DMS 273 (cell line): Measurements from ENCODE around the gene NDOR1.

ENCODE experiments used
- DNase-seq: peaks from one replicate; lab custom pipeline; 2025; ENCODE audit not compliant: unreplicated experiment; lab: John Stamatoyannopoulos, UW

The NDOR1 gene

DNA sequence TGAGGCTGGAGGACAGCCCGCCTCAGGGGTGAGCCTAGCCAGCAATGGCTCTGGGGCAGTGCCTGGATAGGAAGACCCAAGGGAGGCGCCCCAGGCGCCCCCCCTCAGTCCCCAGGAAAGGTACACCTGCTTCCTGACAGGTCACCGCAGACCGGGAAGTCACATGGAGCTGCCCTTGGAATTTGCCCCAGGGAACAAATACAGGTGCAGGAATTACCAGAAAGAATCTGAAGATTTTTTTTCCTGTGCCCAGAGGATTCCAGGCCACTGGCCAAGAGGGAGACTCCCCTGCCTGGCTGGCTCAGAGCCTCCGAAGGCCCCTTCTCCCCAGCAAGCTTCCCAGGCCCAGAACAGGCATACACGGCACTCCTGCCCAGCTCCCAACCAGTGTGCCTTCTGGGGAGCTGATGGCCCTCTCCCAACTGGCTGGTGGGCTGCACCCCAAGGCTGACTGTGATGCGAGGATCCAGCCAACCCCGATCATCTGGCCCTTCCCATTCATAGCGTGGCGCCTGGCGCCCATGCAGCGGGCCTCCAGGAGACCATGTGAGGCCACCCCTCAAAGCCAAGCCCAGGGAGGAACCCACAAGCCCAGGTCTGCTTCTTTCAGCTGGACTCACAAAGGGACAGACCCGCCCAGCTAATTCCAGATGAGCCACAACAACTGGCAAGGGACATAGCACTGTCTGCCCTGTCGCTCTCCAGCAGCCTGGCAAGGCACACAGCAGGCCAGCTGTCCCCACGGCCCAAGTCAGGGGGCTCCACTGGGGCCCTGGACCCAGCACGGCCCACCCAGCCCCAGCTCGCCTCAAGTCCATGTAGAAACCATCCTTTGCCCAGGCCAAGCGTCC is 7.2 kb upstream of the NDOR1 start:
- no peak for DNase-seq

DNA sequence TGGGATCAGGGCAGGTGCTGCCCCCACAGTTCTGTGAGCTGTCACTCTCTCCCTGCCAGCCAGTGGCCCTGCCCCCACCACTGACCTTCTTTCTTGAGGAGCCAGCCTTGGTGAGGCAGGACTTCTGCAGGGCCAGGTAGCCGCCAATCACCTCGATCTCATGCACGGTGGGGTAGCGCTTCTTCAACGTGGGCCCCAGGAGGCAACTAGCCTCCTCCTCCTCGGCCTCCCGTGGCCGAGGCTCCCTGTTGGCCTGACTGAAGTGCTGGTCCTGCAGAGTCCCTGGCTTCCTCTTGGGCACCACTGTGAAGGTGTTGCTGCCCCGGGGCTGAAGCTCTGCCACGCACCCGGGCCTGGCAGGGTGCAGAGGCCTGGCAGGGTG is 6.6 kb upstream of the NDOR1 start:
- no peak for DNase-seq

DNA sequence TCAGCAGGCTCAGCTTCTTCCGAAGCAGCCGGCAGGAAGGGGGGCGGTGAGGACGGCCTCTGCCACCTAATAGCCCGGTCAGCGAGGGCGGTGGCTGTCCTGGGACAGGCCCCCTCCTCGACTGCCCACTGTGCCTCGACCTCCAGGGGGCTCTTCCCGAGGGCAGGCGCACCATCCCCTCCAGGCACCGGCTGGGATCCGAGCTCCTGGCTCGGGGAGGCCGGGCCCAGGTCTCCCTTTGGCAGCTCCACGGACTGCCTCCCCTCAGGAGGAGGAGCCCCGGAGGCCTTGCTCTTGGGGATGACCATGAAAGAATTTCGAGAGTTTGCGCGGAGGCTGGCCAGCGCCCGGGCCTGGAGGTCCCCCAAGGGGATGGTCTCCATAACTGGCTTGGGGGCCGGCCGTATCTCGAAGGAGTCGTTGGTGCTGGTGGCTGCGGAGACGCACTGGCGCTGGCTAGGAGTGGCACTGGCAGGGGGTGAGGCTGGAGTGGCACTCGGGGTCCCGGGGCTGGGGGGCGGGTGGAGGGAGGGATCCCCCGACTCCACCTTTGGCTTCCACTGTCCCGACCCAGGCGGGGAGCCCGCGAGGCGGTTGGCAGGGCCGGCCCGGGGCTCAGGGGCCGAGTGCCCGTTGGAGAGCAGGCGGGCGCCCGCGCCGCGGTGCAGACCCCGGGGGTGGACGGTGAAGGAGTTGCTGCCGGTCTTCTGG is 5.9 kb upstream of the NDOR1 start:
- no peak for DNase-seq

DNA sequence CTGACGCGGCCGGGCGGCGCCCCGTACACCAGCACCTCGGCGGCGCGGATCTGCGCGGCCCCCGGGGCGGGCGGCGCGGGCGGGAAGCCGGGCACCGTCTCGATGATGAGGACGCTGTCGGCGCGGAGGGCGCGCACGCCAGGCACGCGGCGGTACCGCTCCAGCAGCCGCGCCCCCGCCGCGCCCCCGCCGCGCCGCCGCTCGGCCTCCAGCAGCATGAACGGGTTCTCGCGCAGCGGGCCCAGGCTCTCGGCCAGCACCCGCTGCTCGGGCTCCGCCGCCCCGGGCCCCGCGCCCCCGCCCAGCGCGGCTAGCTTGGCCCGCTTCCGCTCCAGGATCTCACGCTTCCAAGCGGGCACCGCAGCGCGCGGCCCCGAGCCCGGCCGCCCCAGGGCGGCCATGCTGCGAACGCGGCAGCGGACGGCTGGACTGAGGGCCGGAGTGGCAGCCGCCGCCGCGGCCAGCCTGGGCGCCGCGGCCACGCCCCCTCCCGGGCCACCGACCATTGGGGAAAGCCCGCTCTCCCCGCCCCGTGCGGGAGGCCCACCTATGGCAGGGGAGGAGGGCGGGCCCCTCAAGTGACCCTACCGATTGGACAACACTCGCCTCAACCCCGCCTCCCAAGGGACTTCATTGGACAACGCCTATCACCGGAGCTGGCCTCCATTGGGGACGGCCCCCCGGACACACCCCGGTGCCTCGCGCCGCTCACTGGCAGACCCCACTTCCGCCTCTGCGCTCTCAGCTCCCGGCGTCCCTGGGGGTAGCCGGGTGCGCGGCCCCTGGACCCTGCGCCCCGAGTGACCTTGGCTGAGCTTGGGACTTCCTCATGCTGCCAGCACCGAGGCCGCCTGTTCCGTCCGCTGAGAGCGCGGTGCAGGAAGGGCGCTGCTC is 4.9 kb upstream of the NDOR1 start, which contains the start of gene TPRN:
Gene TPRN, minus strand, starts transcription at position 431 of the 894 bp plus-strand sequence. Its CDS starts 30 bp downstream, at position 401.
- peak; percentile 99 for DNase-seq

DNA sequence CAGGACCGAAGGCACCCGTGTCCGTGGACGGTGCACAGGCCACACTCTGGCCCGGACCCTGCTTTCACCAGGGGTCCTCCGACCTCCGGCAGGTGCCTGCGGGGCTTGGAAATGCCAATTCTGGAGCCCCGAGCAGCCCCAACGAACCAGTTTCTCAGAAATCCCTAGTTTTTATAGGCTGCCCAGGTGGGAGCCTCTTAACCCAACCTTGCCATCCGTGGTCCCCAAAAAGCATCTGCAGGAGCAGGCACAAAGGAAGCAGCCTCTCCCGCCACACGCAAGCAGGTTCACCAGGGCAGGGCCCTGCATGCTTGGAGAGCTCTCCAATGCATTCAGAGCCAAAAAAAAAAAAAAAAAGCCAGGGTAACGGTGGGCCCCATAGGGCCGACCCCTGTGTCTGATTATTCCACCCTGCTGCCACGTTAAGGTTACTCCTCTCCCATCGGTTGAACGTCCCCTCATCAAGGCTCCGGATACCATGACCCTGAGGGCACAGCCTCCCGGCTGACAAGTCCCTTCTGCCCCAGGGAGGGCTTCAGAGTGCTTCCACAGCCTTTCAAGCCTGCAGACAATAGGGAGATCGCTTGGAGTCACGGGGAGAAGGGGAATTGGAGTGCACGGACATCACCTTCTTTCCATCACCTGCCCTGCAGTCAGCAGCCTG is 4.2 kb upstream of the NDOR1 start:
- DNase-seq: no peak

DNA sequence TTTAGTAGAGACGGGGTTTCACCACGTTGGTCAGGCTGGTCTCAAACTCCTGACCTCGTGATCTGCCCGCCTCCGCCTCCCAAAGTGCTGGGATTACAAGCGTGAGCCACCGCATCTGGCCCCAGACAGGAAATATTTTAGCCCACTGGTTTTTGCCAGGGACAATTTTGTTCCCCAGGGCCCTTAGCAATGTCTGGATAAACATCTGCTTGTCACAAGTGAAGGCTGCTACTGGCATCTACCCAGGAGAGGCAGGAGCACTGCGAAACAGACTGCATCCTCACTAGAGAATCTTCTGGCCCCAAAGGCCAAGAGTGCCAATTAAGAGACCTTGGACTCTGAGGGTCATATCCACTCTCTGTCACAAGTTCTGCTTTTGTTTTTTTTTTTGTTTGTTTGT is 2.5 kb upstream of the NDOR1 start:
- no peak for DNase-seq

DNA sequence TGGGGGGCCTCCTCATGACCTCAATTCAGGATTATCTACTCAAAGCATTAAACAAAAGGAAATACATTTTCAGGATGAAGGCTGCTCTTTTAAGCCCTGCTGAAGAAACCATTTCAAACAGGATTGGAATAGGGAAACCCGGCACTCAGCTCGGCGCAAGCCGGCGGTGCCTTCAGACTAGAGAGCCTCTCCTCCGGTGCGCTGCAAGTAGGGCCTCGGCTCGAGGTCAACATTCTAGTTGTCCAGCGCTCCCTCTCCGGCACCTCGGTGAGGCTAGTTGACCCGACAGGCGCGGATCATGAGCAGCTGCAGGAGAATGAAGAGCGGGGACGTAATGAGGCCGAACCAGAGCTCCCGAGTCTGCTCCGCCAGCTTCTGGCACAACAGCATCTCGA is 772 bp upstream of the NDOR1 start:
- DNase-seq: no peak

DNA sequence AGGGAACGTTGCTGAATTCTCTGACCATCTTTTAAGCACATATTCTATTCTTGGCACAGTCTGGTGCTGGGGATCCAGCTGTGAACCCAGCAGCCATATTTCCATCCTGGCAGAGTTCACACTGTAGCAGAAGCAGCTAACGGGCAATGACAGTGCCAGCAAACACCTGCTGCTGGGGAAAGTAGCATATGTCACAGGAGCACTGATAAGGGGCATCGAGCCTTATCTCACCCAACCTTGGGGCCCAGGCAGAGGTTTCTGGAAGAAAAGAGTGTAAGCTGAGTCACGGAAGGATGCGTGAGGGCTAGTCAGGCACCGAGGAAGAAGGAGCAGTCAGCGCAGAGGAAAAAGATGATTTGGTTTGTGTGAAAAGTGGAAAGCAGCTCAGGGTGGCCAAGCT is 1.1 kb downstream of the NDOR1 start:
- DNase-seq: no peak

DNA sequence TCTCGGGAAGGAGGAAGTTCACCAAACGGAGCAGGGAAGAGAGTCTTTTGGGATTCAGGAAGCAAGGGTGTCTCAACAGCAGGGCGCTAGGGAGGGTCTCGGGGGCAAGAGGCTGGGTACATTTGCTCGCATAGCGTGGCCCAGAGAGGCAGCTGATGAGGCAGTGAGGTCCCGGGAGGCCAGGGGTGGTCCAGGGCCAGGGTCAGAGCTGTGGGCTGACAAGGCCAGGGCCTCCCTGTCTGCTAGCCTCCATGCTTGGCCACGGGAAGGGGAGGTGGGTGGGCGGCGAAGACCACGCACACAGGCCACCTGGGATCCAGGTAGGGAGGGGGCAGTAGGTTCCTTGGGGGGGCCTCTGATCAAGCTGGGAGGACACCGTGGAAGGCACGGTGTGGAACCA is 6.0 kb downstream of the NDOR1 start:
- no peak for DNase-seq

DNA sequence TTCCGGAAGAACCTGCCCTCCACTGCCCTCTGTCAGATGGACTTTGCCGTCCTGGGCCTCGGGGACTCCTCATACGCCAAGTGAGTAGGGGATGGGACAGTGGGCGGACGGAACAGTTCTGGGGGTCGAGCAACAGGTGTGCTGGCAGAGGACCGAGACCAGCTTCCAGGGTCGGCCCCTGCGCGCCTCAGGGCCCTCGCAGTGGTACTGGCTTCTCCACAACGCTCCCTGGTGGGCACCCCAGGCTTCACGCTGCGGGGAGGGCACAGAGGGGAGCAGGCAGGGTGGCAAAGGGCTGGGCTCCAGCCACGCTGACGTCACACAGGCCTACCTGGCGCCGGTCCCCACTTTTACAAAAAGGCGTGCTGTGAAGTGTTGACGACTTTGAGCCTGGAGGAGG is 7.0 kb downstream of the NDOR1 start:
- DNase-seq: peak; percentile 40

DNA sequence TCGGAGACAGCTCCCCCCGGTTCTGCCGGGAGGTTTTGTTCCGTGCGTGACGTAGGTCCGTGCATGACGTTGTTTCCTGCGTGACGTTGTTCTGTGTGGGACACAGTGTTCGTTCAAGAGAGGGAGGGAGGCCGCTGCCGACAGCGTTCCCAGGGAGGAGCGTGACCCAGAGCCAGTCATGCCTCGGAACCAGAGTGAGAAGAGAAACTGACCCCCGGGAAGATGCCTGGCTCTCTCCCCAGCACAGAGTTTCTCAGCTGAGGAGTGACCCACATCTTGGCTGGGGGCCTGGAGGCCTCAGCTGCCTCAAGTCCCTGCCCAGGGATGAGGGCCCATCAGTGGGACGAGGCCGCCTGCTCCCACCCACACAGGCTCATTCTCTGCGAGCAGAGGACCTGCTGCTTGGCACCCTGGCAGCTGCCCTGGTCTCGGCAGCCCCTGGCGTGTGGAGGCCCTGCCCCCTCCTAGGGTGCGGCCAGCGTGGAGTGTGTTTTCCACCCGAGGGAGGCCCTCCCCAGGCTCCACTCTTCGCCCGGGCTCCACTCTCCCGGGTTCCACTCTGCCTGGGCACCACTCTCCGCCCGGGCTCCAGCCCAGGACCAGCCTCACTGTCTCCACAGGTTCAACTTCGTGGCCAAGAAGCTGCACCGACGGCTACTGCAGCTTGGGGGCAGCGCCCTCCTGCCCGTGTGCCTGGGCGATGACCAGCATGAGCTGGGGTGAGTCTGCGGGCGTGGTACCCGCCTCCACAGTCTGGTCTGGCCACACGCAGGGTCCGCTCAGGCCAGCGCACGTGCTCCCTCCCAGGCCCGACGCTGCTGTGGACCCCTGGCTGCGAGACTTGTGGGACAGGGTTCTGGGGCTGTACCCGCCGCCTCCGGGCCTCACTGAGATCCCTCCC is 7.9 kb downstream of the NDOR1 start:
- DNase-seq: no peak

DNA sequence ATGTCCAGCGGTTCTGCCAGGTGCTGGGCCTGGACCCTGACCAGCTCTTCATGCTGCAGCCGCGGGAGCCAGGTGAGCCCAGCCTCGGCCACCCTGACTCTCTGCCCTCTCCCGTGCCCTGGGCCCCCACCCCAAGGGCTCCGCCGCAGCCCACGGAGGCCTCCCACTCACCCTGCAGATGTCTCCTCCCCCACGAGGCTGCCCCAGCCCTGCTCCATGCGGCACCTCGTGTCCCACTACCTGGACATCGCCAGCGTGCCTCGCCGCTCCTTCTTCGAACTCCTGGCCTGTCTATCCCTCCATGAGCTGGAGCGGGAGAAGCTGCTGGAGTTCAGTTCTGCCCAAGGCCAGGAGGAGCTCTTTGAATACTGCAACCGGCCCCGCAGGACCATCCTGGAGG is 9.1 kb downstream of the NDOR1 start:
- no peak for DNase-seq

DNA sequence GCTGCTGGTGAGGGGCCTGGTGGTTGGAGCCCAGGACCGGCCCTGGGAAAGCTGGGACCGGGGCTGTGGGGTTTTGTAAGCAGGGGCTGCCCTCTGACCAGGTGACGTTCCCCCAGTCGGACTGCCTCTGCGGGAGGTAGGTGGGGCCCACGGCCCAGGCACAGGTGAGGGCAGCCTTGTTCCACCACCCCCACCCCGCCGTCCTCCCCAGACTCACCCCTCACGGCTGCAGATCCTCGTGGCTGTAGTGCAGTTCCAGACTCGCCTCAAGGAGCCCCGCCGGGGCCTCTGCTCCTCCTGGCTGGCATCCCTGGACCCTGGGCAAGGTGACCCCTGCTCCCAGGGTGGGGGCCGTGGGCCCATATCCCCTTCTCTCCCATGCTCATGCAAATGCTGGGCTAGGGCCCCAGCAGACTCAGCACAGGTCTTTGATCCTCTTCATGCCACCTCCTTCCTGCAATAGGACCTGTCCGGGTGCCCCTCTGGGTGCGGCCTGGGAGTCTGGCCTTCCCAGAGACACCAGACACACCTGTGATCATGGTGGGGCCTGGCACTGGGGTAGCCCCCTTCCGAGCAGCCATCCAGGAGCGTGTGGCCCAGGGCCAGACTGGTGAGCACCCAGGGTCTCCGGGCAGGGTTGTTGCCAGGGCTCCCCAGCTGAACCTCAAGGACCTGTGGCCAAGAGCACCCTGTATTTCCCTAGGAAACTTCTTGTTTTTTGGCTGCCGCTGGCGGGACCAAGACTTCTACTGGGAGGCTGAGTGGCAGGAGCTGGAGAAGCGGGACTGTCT is 9.9 kb downstream of the NDOR1 start:
- no peak for DNase-seq

DNA sequence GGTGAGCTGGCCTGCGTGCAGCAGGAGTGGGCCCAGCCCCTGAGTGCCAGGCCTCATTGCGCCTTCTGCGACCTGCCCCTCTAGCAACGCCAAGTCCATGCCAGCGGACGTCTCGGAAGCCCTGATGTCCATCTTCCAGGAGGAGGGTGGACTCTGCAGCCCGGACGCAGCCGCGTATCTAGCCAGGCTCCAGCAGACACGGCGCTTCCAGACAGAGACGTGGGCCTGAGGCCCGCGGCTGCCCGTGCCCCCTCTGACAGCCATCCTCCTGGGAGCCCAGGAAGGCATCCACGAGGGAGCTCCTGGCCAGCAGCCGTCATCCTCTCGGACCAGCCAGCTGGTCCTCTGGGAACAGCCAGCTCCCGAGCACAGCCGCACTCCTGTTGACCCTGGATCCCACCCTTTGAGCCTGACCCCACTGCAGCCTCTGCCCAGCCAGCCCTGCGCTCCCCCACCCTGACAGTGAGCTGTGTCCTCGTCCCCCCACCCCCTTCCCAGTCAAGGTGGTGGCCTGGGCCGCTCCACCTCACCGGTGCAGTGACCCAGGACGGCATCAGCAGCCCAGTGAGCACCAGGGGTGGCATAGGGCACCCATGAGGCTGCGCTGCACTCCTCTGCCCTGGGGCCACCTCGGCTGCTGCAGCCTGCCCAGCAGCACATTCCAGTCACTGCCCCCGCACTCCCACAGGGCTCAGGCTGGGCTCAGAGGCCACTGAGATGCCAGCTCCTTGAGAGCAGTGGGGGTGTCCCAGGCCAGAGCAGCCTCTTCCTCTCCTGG is 10.9 kb downstream of the NDOR1 start:
- no peak for DNase-seq

DNA sequence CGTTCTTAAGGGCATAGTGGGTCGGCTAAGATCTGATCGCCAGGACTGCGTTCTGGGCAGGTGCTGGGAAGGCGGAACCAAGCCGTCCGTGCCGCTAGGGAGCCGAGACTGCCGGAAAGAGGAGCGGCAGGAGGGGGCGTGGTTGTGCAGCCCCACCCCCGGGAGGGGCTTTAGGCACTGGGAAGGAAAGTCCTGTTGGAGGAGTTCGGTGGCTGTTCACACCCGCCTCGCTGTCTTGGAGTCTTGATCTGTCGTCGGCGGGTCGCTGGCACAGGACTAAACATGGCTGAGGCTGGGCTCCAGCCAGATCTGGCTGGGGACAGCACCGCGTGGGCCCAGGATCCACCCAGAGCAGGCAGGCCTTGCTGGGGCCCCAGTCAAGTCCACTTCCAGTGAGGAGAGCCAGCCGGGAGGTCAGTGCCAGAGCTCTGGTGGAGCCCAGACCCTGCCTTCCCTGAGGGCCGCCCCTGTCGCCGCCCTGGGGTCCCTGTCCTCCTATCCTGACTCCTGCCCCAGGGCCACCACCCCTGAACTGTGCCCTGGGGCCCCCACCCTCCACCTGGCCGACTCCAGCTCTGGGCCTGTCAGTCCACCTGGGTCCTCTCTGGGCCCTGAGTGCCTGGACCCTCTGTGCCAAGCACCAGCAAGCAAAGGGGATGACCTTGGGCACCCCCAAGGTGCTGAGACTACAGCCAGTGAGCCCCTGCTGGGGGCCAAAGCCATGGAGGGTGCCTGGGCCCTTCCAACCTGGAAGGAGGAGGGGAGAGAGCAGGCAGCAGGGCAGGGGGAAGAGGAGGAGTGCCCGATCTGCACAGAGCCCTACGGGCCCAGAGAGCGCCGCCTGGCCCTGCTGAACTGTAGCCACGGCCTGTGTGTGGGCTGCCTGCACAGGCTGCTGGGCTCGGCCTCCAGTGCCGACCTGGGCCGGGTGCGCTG is 12.0 kb downstream of the NDOR1 start:
- DNase-seq: peak; percentile 84

DNA sequence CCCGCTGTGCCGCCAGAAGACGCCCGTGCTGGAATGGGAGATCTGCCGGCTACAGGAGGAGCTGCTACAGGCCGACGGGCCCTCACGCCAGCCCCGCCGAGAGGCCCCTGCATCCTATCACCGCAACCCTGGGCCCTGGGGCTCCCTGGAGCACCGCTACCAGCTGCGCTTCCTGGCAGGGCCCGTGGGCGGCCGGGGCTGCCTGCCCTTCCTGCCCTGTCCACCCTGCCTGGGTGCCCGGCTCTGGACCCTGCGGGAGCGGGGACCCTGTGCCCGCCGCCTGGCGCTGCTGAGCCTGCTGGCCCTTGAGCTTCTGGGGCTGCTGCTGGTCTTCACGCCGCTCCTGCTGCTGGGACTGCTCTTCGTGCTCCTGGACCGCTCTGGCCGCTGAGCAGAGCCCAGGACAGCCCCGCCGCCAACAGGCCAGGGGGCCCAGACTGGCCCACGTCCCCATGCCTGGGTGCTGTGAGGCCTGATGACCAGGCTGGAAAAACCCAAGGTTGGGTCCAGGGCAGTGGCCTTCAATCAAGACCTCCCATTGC is 12.8 kb downstream of the NDOR1 start:
- DNase-seq: no peak

DNA sequence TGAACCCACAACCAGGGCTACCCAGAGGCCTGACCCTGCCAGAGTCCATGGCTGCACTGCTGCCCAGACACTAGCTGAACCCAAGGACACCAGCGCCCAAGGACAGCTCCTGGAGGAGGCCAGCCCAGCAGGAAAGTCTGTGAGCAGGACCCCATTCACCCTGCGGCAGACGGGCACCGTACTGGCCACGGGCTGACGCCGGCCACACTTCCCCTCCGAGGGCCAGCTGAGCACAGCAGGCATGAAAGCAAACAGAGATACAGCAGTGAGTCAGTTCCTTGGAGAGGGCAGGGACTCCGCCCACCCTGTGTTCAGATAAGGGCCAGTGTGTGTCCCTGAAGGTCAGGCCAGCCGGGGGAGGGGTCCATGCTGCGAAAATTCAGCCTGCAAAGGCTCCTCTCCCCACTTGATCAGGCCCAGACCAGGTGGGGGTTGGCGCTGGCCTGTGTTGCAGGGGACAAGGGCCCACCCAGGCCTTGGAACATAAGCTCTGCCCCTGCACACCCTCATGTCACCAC is 13.3 kb downstream of the NDOR1 start:
- DNase-seq: no peak
